Panc1 (cell line): ENCODE measurements around the gene ARHGAP18. TPM values are rescaled to one million over a fixed set of nuclear protein-coding genes. Genes with fewer than 3 reads are reported as not detected.

Experiments used
- ATAC-seq: fragments of 200-7000 bp; cut with Tn5 transposase; 2 replicates; pipeline ENCODE4 v1.9.1; 2020; ENCODE audit warnings: mild to moderate bottlenecking, moderate library complexity
- BruUV-seq: library from RNA; stranded (reverse); fragments of 400-500 nt; replicated peaks from 2 replicates; lab custom pipeline; 2021; lab: Mats Ljungman, UMichigan
- CTCF ChIA-PET: fragments of 300-600 bp; sonication (Branson Sonifier 250); formaldehyde crosslinking; loops from one replicate; lab custom pipeline; 2022; ENCODE audit warnings: antibody characterized with exemption; lab: Charles Lee
- POLR2A ChIA-PET: fragments of 300-600 bp; sonication (Branson Sonifier 250); formaldehyde crosslinking; loops from one replicate; lab custom pipeline; 2022; ENCODE audit warnings: antibody characterized with exemption; lab: Charles Lee
- DNase-seq: peaks from one replicate; pipeline ENCODE4 v3.0.0-alpha.2; 2010; ENCODE audit warnings: low read depth, low spot score
- H3K27ac ChIP-seq: 2 replicates; pipeline ENCODE4 v1.5.1; 2011; ENCODE audit warnings: mild to moderate bottlenecking, low read length, inconsistent platforms
- H3K27me3 ChIP-seq: fragments of 200-500 bp; sonication (Bioruptor generic); 2 replicates; pipeline ENCODE4 v1.6.0; 2014; ENCODE audit warnings: low read length, inconsistent platforms; ENCODE audit not compliant: control insufficient read depth, insufficient read depth
- H3K36me3 ChIP-seq: fragments of 200-500 bp; sonication (Bioruptor generic); 2 replicates; pipeline ENCODE4 v1.5.1; 2014; ENCODE audit warnings: inconsistent platforms, mild to moderate bottlenecking, low read length, moderate library complexity; ENCODE audit not compliant: control insufficient read depth, insufficient read depth
- H3K4me1 ChIP-seq: 2 replicates; pipeline ENCODE4 v1.5.1; 2011; ENCODE audit warnings: inconsistent platforms, mild to moderate bottlenecking, low read length, moderate library complexity; ENCODE audit not compliant: control insufficient read depth, insufficient read depth
- H3K4me3 ChIP-seq, 2 experiments: 2 replicates each; pipeline ENCODE4 v1.5.1; 2011 to 2012; ENCODE audit warnings: low read depth in 2 of 2, low read length in 2 of 2, mild to moderate bottlenecking in 2 of 2, inconsistent platforms in 1 of 2, moderate library complexity in 1 of 2
- H3K9me3 ChIP-seq: fragments of 200-500 bp; sonication (Bioruptor generic); 2 replicates; pipeline ENCODE4 v1.5.1; 2014; ENCODE audit warnings: low read depth, mild to moderate bottlenecking, inconsistent platforms, low read length, moderate library complexity; ENCODE audit not compliant: control insufficient read depth, insufficient read depth
- POLR2AphosphoS5 ChIP-seq: IDR thresholded peaks from 2 replicates; pipeline ENCODE4 v1.6.1; 2012; ENCODE audit warnings: mild to moderate bottlenecking, low read depth, low read length, moderate library complexity
- REST ChIP-seq, 2 experiments: IDR thresholded peaks; 2 replicates each; pipeline ENCODE4 v1.6.1; 2011 to 2012; ENCODE audit warnings: low read depth in 2 of 2, control low read depth in 1 of 2, low read length in 1 of 2, mild to moderate bottlenecking in 1 of 2, moderate library complexity in 1 of 2; ENCODE audit not compliant: insufficient read depth in 1 of 2
- SIN3A ChIP-seq: IDR thresholded peaks from 2 replicates; pipeline ENCODE4 v1.6.1; 2012; ENCODE audit warnings: low read depth, mild to moderate bottlenecking, low read length, moderate library complexity, borderline replicate concordance; ENCODE audit not compliant: insufficient read depth
- TCF7L2 ChIP-seq: IDR thresholded peaks from 2 replicates; pipeline ENCODE4 v1.6.1; 2011; ENCODE audit warnings: mild to moderate bottlenecking, low read depth, low read length, inconsistent platforms
- in situ Hi-C: cut with HindIII; loops from 2 replicates; pipeline ENCODE4 v1.10.0; 2016; ENCODE audit warnings: low sequenced_read_pairs, low pct_unique_long_range_greater_than_20kb
- intact Hi-C: fragments of 100-400 bp; cut with micrococcal nuclease; formaldehyde crosslinking; loops from one replicate; pipeline ENCODE4 v1.10.0; 2022; ENCODE audit not compliant: unreplicated experiment
- total RNA-seq: library from RNA; stranded (reverse); gene quantifications from one replicate; pipeline ENCODE4 v1.2.1, GENCODE V29; 2021; ENCODE audit not compliant: unreplicated experiment
- TF ChIP-seq, protein P1 (sequence below): fragments of 450-650 bp; IDR thresholded peaks from 2 replicates; pipeline ENCODE4 v1.5.1; 2017; ENCODE audit warnings: mild to moderate bottlenecking

Gene ARHGAP18
- total RNA-seq, 1 experiment from 2014 or later: 11.6 TPM

- in situ Hi-C loops: no loop called here
These were observed 72.5 kb downstream of the ARHGAP18 start for GRCh38 chr6:129637340-129638054.

GRCh38 chr6:129635396-129636130 lies 74.4 kb downstream of the ARHGAP18 start:
- Histone ChIP-seq H3K36me3 (no peaks in the 10 kb centered on the region), H3K4me1 (no peaks in the 10 kb centered on the region), H3K27me3 (no peaks in the 10 kb centered on the region), H3K27ac (no peak overlapping the region), H3K4me3 (no peak overlapping the region), H3K9me3 (no peaks in the 10 kb centered on the region)
- BruUV-seq: no TSS peak
- POLR2A ChIA-PET: no interaction called here
- intact Hi-C loops (no loop called here), in situ Hi-C loops (no loop called here)
- ATAC-seq: no peak
- no peak for DNase-seq
- TF ChIP-seq TCF7L2 (no peak), SIN3A (no peak), REST (IDR thresholded peaks at IDR 0.05; ENCODE audit: insufficient read depth in 1 of 2, low read depth in 2 of 2, low read length in 1 of 2) (no peak), POLR2AphosphoS5 (no peak)
- TF ChIP-seq, protein P1, sequence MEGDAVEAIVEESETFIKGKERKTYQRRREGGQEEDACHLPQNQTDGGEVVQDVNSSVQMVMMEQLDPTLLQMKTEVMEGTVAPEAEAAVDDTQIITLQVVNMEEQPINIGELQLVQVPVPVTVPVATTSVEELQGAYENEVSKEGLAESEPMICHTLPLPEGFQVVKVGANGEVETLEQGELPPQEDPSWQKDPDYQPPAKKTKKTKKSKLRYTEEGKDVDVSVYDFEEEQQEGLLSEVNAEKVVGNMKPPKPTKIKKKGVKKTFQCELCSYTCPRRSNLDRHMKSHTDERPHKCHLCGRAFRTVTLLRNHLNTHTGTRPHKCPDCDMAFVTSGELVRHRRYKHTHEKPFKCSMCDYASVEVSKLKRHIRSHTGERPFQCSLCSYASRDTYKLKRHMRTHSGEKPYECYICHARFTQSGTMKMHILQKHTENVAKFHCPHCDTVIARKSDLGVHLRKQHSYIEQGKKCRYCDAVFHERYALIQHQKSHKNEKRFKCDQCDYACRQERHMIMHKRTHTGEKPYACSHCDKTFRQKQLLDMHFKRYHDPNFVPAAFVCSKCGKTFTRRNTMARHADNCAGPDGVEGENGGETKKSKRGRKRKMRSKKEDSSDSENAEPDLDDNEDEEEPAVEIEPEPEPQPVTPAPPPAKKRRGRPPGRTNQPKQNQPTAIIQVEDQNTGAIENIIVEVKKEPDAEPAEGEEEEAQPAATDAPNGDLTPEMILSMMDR: no peak
- CTCF ChIA-PET: no interaction called here

More at GRCh38 chr6:129637340-129638054, 72.5 kb downstream of the ARHGAP18 start:
- H3K27me3 ChIP-seq: no peaks in the 10 kb centered on the region
- no peak for ATAC-seq
- no peak overlapping the region for H3K27ac ChIP-seq
- DNase-seq: no peak
- no peak overlapping the region for H3K4me3 ChIP-seq
- no peaks in the 10 kb centered on the region for H3K36me3 ChIP-seq
- POLR2A ChIA-PET: no interaction called here
- BruUV-seq: no TSS peak
- H3K9me3 ChIP-seq: no peaks in the 10 kb centered on the region
- CTCF ChIA-PET: no interaction called here
- intact Hi-C loops: no loop called here
- TF ChIP-seq, protein P1: no peak
- TF ChIP-seq TCF7L2 (no peak), SIN3A (no peak), POLR2AphosphoS5 (no peak), REST (IDR thresholded peaks at IDR 0.05; ENCODE audit: insufficient read depth in 1 of 2, low read depth in 2 of 2, low read length in 1 of 2) (no peak)
- H3K4me1 ChIP-seq: no peaks in the 10 kb centered on the region
